CD14-positive monocyte (primary cell): ENCODE results near the gene PPIG. TPM values are rescaled to one million over a fixed set of nuclear protein-coding genes. Genes with fewer than 3 reads are reported as not detected.
"Not testable (repeated sequence)": the region's sequence is repeated elsewhere in the genome, so short reads cannot be mapped to it uniquely, and the experiment has no call there.

Experiments
- DNase-seq, 3 donors: peaks; one replicate each; pipeline ENCODE4 v3.0.0-alpha.2; 2011 to 2022
- H2AFZ ChIP-seq: 2 replicates; pipeline ENCODE4 v1.6.0; 2012; ENCODE audit warnings: mild to moderate bottlenecking, low read depth, low read length, inconsistent platforms; ENCODE audit not compliant: insufficient read depth, poor library complexity, severe bottlenecking
- H3K27ac ChIP-seq, 2 donors: 1 replicate in 1 of 2; 2 replicates in 1 of 2; pipeline ENCODE4 v1.5.1; 2012 to 2013; ENCODE audit warnings: low read length in 2 of 2, control low read depth in 1 of 2, inconsistent platforms in 1 of 2, low read depth in 1 of 2, mild to moderate bottlenecking in 1 of 2
- H3K27me3 ChIP-seq, 2 donors: one replicate each; pipeline versions ENCODE4 v1.6.0 to v1.6.1; 2011 to 2013; ENCODE audit warnings: low read length in 2 of 2; ENCODE audit not compliant: control insufficient read depth in 2 of 2, insufficient read depth in 2 of 2
- H3K36me3 ChIP-seq, 2 donors: replicated peaks in 1 of 2; 1 replicate in 1 of 2; 2 replicates in 1 of 2; pipeline versions ENCODE4 v1.5.1 to v1.6.1; 2012 to 2013; ENCODE audit warnings: low read length in 2 of 2, control low read depth in 1 of 2, inconsistent platforms in 1 of 2, mild to moderate bottlenecking in 1 of 2; ENCODE audit not compliant: insufficient read depth in 2 of 2, control insufficient read depth in 1 of 2
- H3K4me1 ChIP-seq, 2 donors: 1 replicate in 1 of 2; 2 replicates in 1 of 2; pipeline versions ENCODE4 v1.5.1 to v1.6.1; 2012 to 2013; ENCODE audit warnings: low read length in 2 of 2, control low read depth in 1 of 2, inconsistent platforms in 1 of 2, mild to moderate bottlenecking in 1 of 2, moderate library complexity in 1 of 2; ENCODE audit not compliant: insufficient read depth in 2 of 2, control insufficient read depth in 1 of 2
- H3K4me2 ChIP-seq: replicated peaks from 2 replicates; pipeline ENCODE3; 2012; ENCODE audit warnings: low read length, moderate library complexity, mild to moderate bottlenecking; ENCODE audit not compliant: poor library complexity, severe bottlenecking; ENCODE audit errors: extremely low read depth
- H3K4me3 ChIP-seq, 3 experiments: fragments of 200-600 bp in 1 of 3; sonication (generic) in 1 of 3; replicated peaks in 1 of 3; 1 replicate in 2 of 3; 2 replicates in 1 of 3; pipeline ENCODE4 v1.5.1; 2011 to 2013; ENCODE audit warnings: low read length in 3 of 3, mild to moderate bottlenecking in 3 of 3, control low read depth in 2 of 3, low read depth in 2 of 3, inconsistent platforms in 1 of 3, moderate library complexity in 1 of 3
- H3K79me2 ChIP-seq: 2 replicates; pipeline ENCODE4 v1.6.0; 2012; ENCODE audit warnings: mild to moderate bottlenecking, control low read depth, inconsistent platforms, low read length, moderate library complexity; ENCODE audit not compliant: insufficient read depth
- H3K9ac ChIP-seq: 2 replicates; pipeline ENCODE4 v1.6.0; 2017; ENCODE audit warnings: low read length, mild to moderate bottlenecking; ENCODE audit not compliant: insufficient read depth, poor library complexity, severe bottlenecking
- H3K9me3 ChIP-seq, 2 donors: replicated peaks in 1 of 2; 1 replicate in 1 of 2; 2 replicates in 1 of 2; pipeline versions ENCODE4 v1.5.1 to v1.6.1; 2012 to 2013; ENCODE audit warnings: low read length in 2 of 2, control low read depth in 1 of 2; ENCODE audit not compliant: control insufficient read depth in 1 of 2, insufficient read depth in 1 of 2
- H4K20me1 ChIP-seq: 2 replicates; pipeline ENCODE4 v1.6.0; 2012; ENCODE audit warnings: mild to moderate bottlenecking, low read length, control low read depth, moderate library complexity; ENCODE audit not compliant: insufficient read depth
- H3K27ac Mint-ChIP-seq, 7 donors: one replicate each; pipeline ENCODE4 v1.8.0; 2020; ENCODE audit warnings: mild to moderate bottlenecking in 7 of 7, mixed read lengths in 7 of 7, moderate library complexity in 6 of 7, inconsistent platforms in 2 of 7
- H3K27me3 Mint-ChIP-seq, 3 donors: one replicate each; pipeline ENCODE4 v1.8.0; 2021 to 2022; ENCODE audit warnings: low read depth in 3 of 3, mild to moderate bottlenecking in 3 of 3, mixed read lengths in 3 of 3, moderate library complexity in 3 of 3, inconsistent platforms in 1 of 3
- H3K36me3 Mint-ChIP-seq, 2 donors: one replicate each; pipeline ENCODE4 v1.8.0; 2020; ENCODE audit warnings: mixed read lengths in 2 of 2, inconsistent platforms in 1 of 2, mild to moderate bottlenecking in 1 of 2
- H3K4me1 Mint-ChIP-seq: one replicate; pipeline ENCODE4 v1.8.0; 2020; ENCODE audit warnings: mild to moderate bottlenecking, mixed read lengths
- H3K4me3 Mint-ChIP-seq, 2 donors: one replicate each; pipeline ENCODE4 v1.8.0; 2020; ENCODE audit warnings: mild to moderate bottlenecking in 2 of 2, mixed read lengths in 2 of 2, moderate library complexity in 1 of 2
- H3K9me3 Mint-ChIP-seq, 7 donors: one replicate each; pipeline ENCODE4 v1.8.0; 2020 to 2022; ENCODE audit warnings: mixed read lengths in 7 of 7, mild to moderate bottlenecking in 6 of 7, moderate library complexity in 6 of 7, inconsistent platforms in 2 of 7
- WGBS: methylation state at CpG from one replicate; pipeline ENCODE4 v1.1.5; 2013; ENCODE audit warnings: missing lambda C conversion rate; ENCODE audit not compliant: insufficient coverage; 5-methylcytosine and 5-hydroxymethylcytosine counted together
- intact Hi-C, 2 donors: fragments of 100-400 bp; cut with micrococcal nuclease; formaldehyde crosslinking; loops; one replicate each; pipeline versions ENCODE4 v1.15.0 to v1.15.1; 2023
- polyA plus RNA-seq, 3 donors: library from polyadenylated mRNA; depleted of rRNA in 1 of 3; unstranded in 2 of 3; stranded (reverse) in 1 of 3; fragments of 300-500 nt in 2 of 3; fragments of >200 nt in 1 of 3; fragmentation: Illumina TruSeq in 2 of 3; gene quantifications; 1 replicate in 2 of 3; 2 replicates in 1 of 3; pipeline ENCODE4 v1.2.3, GENCODE V29; 2012 to 2021
- TF ChIP-seq, protein P1 (sequence below): fragments of 200-600 bp; IDR thresholded peaks from one replicate; pipeline ENCODE4 v1.8.0; 2022; ENCODE audit warnings: antibody characterized with exemption, mild to moderate bottlenecking

PPIG gene
- polyA plus RNA-seq, 3 donors, result 21.0 to 34.4 (median 21.3) TPM

DNA sequence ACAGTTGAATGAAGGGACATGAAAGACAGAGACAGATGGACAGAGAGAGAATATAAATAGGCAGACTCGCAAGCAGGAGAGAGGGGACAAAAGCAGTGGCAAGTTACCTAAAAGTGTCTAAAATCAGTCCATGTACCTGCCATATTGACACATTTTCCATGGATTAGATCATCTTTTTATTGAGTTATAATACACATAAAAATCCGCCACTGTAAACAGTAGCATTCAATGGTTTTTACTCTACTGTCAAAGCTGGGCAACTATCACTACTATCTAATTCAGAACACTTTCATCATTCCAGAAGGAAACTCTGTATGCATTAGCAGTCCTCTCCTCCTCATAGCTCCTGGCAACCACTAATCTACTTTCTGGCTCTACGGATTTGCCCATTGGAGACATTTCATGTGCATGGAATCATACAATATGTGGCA, 100.0 kb downstream of the PPIG start:
- Histone ChIP-seq H2AFZ (no peak overlapping the region), H3K36me3 (no peaks in the 10 kb centered on the region), H3K79me2 (no peaks in the 10 kb centered on the region), H3K4me2 (no peak overlapping the region), H3K9me3 (peaks cover 0 to 6% of the 10 kb centered on the region in 2 donors), H3K4me3 (no peak overlapping the region), H3K4me1 (no peaks in the 10 kb centered on the region), H4K20me1 (no peaks in the 10 kb centered on the region), H3K9ac (no peak overlapping the region), H3K27ac (no peak overlapping the region), H3K27me3 (no peaks in the 10 kb centered on the region)
- peaks cover 0 to 2% (median 0%) of the 10 kb centered on the region in 3 donors for H3K27me3 Mint-ChIP-seq
- intact Hi-C loops, result no loop called here
- WGBS, result 100% methylated on average over 1 of the region's 3 CpGs
- DNase-seq, result no peak
- H3K4me1 Mint-ChIP-seq, result no peaks in the 10 kb centered on the region
- H3K4me3 Mint-ChIP-seq, result no peak overlapping the region
- TF ChIP-seq, protein P1, sequence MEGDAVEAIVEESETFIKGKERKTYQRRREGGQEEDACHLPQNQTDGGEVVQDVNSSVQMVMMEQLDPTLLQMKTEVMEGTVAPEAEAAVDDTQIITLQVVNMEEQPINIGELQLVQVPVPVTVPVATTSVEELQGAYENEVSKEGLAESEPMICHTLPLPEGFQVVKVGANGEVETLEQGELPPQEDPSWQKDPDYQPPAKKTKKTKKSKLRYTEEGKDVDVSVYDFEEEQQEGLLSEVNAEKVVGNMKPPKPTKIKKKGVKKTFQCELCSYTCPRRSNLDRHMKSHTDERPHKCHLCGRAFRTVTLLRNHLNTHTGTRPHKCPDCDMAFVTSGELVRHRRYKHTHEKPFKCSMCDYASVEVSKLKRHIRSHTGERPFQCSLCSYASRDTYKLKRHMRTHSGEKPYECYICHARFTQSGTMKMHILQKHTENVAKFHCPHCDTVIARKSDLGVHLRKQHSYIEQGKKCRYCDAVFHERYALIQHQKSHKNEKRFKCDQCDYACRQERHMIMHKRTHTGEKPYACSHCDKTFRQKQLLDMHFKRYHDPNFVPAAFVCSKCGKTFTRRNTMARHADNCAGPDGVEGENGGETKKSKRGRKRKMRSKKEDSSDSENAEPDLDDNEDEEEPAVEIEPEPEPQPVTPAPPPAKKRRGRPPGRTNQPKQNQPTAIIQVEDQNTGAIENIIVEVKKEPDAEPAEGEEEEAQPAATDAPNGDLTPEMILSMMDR, result no peak
- H3K36me3 Mint-ChIP-seq, result no peaks in the 10 kb centered on the region
- peaks cover 12 to 29% (median 14%) of the 10 kb centered on the region in 7 donors for H3K9me3 Mint-ChIP-seq
- H3K27ac Mint-ChIP-seq, result no peak overlapping the region

DNA sequence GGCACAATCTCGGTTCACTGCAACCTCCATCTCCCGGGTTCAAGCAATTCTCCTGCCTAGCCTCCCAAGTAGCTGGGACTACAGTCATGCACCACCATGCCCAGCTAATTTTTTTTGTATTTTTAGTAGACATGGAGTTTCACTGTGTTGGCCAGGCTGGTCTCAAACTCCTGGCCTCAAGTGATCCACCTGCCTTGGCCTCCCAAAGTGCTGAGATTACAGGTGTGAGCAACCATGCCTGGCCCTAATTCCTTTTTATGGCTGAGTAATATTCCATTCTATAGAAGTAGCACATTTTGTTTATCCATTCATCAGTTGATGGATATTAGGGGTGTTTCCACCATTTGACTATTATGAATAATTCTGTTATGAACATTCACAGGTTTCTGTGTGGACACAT, 100.6 kb downstream of the PPIG start:
- not testable (repeated sequence) for H3K4me1 ChIP-seq, H3K27ac Mint-ChIP-seq, H3K4me3 Mint-ChIP-seq

DNA sequence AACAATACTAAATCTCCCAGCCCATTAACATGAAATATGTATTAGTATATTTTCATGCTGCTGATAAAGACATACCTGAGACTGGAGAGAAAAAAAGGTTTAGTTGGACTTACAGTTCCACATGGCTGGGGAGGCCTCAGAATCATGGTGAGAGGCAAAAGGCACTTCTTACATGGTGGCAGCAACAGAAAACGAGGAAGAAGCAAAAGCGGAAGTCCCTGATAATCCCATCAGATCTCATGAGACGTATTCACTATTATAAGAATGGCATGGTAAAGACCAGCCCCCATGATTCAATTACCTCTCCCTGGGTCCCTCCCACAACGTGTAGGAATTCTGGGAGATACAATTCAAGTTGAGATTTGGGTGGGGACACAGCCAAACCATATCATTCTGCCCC, 102.7 kb downstream of the PPIG start:
- H3K4me3 ChIP-seq, H3K9ac ChIP-seq, H3K4me3 Mint-ChIP-seq, H3K27me3 ChIP-seq, H2AFZ ChIP-seq, H3K79me2 ChIP-seq, intact Hi-C loops, H3K36me3 Mint-ChIP-seq, H3K27ac ChIP-seq, H3K4me1 ChIP-seq, H3K27me3 Mint-ChIP-seq, DNase-seq, H3K27ac Mint-ChIP-seq, H3K36me3 ChIP-seq, H3K4me1 Mint-ChIP-seq, H4K20me1 ChIP-seq, H3K9me3 ChIP-seq, H3K4me2 ChIP-seq: not testable (repeated sequence)
- WGBS, result 92% methylated on average over 2 of the region's 4 CpGs
- peaks cover 19 to 40% (median 20%) of the 10 kb centered on the region in 7 donors for H3K9me3 Mint-ChIP-seq

More for the DNA sequence above, 100.6 kb downstream of the PPIG start:
- H3K4me1 Mint-ChIP-seq, H3K9me3 ChIP-seq, H3K27ac ChIP-seq, H3K27me3 ChIP-seq, H3K9ac ChIP-seq, H3K27me3 Mint-ChIP-seq, H3K36me3 ChIP-seq, intact Hi-C loops, H3K36me3 Mint-ChIP-seq, H3K4me3 ChIP-seq, H2AFZ ChIP-seq, H3K79me2 ChIP-seq, H3K4me2 ChIP-seq, DNase-seq, H4K20me1 ChIP-seq: not testable (repeated sequence)
- 73% methylated on average over 2 of the region's 2 CpGs for WGBS
- peaks cover 12 to 31% (median 16%) of the 10 kb centered on the region in 7 donors for H3K9me3 Mint-ChIP-seq

DNA sequence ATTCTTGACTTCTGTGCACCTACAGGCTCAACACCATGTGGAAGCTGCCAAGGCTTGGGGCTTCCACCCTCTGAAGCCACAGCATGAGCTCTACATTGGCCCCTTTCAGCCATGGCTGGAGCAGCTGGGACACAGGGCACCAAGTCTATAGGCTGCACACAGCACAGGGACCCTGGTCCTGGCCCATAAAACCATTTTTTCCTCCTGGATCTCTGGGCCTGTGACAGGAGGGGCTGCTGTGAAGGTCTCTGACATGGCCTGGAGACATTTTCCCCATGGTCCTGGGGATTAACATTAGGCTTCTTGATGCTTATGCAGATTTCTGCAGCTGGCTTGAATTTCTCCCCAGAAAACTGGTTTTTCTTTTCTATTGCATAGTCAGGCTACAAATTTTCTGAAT, 103.8 kb downstream of the PPIG start:
- H3K4me1 Mint-ChIP-seq, H3K27me3 Mint-ChIP-seq, H3K9me3 ChIP-seq, H3K4me3 ChIP-seq, H3K4me1 ChIP-seq, H2AFZ ChIP-seq, intact Hi-C loops, H3K27ac Mint-ChIP-seq, DNase-seq, H3K4me3 Mint-ChIP-seq, H3K79me2 ChIP-seq, H3K36me3 Mint-ChIP-seq, H3K27ac ChIP-seq, H3K4me2 ChIP-seq, H3K36me3 ChIP-seq, H3K9ac ChIP-seq, H4K20me1 ChIP-seq, H3K27me3 ChIP-seq: not testable (repeated sequence)
- H3K9me3 Mint-ChIP-seq, result peaks cover 19 to 40% (median 20%) of the 10 kb centered on the region in 7 donors
